Suprapubic skin (tissue), 3 donors: Measurements from ENCODE around the gene F10.
"Not testable (repeated sequence)": the region's sequence is repeated elsewhere in the genome, so short reads cannot be mapped to it uniquely, and the experiment has no call there.

Experiments
- POLR2A ChIP-seq, 2 donors: fragments of 450-650 bp; IDR thresholded peaks; one replicate each; pipeline ENCODE4 v1.6.1; 2017; ENCODE audit warnings: antibody characterized with exemption in 2 of 2, mild to moderate bottlenecking in 2 of 2, moderate library complexity in 2 of 2
- TF ChIP-seq, protein P1 (sequence below), 2 donors: fragments of 200-600 bp in 1 of 2; fragments of 450-650 bp in 1 of 2; sonication (generic) in 1 of 2; IDR thresholded peaks; one replicate each; pipeline ENCODE4 v1.5.1; 2016 to 2019; ENCODE audit warnings: antibody characterized with exemption in 2 of 2, mild to moderate bottlenecking in 1 of 2, moderate library complexity in 1 of 2

DNA sequence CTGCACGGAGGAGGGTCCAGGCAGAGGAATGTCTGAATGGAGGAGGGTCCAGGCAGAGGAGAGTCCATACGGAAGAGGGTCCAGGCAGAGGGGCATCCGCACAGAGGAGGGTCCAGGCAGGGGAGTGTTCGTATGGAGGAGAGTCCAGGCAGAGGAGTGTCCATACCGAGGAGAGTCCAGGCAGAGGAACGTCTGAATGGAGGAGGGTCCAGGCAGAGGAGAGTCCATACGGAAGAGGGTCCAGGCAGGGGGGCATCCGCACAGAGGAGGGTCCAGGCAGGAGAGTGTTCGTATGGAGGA is 42.9 kb upstream of the F10 start:
- not testable (repeated sequence) for TF ChIP-seq POLR2A (IDR thresholded peaks at IDR 0.05)
- TF ChIP-seq, protein P1, sequence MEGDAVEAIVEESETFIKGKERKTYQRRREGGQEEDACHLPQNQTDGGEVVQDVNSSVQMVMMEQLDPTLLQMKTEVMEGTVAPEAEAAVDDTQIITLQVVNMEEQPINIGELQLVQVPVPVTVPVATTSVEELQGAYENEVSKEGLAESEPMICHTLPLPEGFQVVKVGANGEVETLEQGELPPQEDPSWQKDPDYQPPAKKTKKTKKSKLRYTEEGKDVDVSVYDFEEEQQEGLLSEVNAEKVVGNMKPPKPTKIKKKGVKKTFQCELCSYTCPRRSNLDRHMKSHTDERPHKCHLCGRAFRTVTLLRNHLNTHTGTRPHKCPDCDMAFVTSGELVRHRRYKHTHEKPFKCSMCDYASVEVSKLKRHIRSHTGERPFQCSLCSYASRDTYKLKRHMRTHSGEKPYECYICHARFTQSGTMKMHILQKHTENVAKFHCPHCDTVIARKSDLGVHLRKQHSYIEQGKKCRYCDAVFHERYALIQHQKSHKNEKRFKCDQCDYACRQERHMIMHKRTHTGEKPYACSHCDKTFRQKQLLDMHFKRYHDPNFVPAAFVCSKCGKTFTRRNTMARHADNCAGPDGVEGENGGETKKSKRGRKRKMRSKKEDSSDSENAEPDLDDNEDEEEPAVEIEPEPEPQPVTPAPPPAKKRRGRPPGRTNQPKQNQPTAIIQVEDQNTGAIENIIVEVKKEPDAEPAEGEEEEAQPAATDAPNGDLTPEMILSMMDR (IDR thresholded peaks at IDR 0.05) = not testable (repeated sequence)
